RPMI8226 (cell line): ENCODE data around the gene ZSCAN10.
"Not testable (repeated sequence)": the region's sequence is repeated elsewhere in the genome, so short reads cannot be mapped to it uniquely, and the experiment has no call there.

Experiments
- DNase-seq: peaks from one replicate; pipeline ENCODE4 v3.0.0-alpha.2; 2015

Gene ZSCAN10

DNA sequence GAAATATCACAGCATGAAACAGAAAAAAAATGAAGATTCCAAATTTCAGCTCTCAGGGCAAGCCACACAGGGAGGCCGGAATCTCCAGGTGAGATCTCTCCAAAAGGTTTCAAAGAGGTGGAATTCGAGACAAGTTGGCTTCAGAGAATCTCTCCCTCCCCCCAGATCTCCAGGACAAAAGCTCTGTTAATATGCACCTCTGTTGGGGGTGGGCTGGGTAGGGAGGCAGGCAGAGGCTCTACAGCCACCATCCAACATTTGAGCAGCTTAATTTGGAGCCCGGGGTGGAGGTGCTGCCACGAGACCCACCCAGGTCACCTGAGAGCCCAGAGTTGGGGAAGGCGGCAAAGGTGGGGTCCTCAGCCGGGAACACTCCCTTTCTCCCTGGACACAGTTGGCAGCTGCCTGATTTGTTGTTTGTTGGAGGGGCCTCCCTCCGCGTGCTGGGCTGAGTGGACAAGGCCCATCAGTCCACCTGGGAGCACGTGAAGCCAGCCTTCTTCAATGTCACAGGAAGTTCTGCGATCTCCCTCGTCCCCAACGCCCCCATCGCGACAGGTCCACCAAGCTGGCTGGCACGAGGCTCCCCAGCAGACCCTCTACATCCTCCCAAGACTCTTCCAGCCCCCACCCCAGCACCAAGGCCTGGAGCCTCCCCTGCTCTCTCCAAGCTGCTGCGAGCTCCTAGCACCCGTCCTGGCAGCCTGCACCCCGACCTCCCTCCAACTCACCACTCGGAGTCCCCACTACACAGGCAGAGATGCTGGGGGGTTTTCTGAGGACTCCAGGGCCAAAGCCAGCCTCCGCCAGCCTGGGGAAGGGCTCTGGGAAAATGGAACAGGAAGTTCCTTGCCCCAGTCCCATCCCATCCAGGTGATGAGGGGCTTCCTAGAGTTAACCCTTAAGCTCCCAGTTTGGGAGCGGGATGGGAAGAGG is at the start of gene ZSCAN10:
ZSCAN10 (minus strand) TSS at position 836 of the 936 bp plus-strand sequence. CDS start 6,357 bp downstream, outside the sequence.
- DNase-seq = no peak

- no peak for DNase-seq
Observed at GRCh38 chr16:3148256-3149192, 49.4 kb upstream of the ZSCAN10 start.

- no peak for DNase-seq
Observed at GRCh38 chr16:3147757-3148104, 48.6 kb upstream of the ZSCAN10 start.

DNA sequence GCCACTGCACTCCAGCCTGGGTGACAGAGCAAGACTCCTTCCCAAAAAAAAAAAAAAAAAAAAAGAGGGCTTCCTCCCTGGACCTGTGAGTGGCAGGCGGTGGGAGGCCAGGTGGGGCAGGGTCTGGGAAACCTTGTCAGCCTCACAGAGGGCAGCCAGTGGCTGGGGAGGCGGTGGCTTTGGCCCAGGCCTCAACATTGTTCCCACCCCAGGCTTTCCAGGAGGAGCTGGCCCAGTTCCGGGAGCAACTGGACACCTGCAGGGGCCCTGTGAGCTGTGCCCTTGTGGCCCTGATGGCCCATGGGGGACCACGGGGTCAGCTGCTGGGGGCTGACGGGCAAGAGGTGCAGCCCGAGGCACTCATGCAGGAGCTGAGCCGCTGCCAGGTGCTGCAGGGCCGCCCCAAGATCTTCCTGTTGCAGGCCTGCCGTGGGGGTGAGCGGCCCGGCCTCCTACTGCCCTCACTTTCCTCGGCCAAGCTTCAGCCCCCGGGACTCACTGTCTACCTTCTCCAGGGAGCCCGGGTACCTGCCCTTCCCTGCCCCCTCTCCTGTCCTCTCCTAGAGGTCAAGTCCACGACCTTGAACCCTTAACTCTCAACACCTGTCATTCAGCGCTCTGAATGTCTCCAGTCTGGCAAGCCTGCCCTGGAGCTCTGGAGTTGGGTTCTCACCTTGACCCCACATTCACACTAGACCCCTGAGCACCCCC is 48.1 kb upstream of the ZSCAN10 start:
- no peak for DNase-seq

GRCh38 chr16:3145660-3146059 is 46.6 kb upstream of the ZSCAN10 start:
- DNase-seq = no peak

GRCh38 chr16:3145151-3145550 is 46.1 kb upstream of the ZSCAN10 start:
- DNase-seq = no peak

DNA sequence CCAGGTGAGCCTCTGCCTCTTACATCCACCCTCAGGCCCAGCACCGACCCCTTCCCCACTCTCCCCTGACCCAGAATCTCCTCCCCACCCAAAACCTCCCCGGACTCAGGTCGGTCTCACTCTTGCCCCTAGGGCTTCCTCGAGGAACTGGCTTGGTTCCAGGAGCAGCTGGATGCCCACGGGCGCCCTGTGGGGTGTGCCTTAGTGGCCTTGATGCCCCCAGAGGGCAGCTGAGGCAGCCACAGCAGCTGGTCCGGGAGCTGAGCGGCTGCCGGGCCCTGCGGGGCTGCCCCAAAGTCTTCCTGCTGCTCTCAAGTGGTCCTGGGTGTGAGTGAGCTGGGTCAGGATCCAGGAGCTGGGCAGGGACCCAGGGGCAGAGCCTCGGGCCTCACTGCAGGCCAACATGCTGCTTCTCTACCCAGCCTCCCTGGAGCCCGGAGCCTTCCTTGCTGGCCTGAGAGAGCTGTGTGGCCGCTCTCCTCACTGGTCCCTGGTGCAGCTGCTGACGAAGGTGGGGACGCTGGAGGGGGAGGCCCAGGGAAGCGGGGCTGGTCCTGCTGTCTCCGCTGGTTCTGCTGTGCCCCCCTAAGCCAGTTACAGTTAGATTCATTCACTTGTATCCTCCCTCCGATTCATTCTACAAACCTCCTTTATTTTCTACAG is 45.4 kb upstream of the ZSCAN10 start:
- no peak for DNase-seq

DNA sequence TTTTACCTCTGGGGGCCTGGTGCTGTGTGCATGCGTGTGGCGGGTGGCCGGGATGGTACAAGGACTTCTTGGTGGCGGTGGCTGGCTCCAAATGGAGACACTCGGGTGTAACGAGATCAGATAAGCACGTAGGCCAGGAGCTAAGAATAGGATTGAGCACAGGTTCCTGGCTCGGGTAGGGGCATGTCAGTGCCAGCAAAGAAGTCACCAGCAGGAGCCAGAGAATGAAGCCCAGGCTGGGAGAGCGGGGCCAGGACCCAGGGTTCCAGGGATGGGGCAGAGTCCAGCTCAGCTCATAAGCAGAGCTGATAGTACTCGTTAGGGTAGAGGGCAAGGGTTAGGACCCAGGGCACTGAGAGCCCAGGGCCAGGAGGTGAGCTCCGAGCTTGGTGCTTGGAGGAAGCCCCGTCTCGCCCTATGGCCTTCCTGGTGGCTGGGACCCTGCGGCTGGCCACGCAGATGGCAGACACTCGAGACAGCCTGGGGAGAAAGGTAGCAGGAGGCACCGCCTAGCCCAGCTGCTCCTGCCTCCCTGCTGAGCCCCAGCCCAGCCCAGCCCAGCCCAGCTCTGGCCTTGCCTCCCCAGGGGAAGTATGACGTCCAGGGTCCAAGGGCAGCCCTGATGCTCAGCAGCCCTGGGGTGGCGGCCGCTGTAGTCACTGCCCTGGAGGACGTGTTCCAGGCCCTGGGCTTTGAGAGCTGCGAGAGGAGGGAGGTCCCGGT is 44.7 kb upstream of the ZSCAN10 start:
- DNase-seq = no peak

DNA sequence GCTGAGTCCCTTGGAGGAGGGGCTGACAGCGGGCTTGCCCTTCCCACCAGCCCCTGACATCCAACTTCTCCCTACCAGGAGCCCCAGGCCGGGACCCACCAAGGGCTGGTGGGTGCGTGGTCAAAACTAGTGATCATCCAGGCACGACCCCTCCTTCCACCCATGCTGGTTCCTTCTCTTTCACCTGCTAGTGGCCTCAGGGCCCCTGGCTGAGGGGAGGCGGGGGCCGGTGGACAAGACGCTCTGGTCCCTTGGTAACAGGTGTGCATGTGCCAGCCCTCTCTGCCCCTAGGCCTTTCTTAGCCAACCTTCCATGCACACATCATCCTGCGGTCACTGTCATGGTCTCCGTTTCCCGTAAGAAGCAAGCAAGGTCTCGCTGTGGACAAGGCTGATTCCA is 44.1 kb upstream of the ZSCAN10 start:
- DNase-seq = no peak

GRCh38 chr16:3142770-3143169 is 43.7 kb upstream of the ZSCAN10 start:
- no peak for DNase-seq

- DNase-seq = no peak
Observed at GRCh38 chr16:3142327-3142726, 43.2 kb upstream of the ZSCAN10 start.

GRCh38 chr16:3141781-3142311 is 42.8 kb upstream of the ZSCAN10 start:
- no peak for DNase-seq

DNA sequence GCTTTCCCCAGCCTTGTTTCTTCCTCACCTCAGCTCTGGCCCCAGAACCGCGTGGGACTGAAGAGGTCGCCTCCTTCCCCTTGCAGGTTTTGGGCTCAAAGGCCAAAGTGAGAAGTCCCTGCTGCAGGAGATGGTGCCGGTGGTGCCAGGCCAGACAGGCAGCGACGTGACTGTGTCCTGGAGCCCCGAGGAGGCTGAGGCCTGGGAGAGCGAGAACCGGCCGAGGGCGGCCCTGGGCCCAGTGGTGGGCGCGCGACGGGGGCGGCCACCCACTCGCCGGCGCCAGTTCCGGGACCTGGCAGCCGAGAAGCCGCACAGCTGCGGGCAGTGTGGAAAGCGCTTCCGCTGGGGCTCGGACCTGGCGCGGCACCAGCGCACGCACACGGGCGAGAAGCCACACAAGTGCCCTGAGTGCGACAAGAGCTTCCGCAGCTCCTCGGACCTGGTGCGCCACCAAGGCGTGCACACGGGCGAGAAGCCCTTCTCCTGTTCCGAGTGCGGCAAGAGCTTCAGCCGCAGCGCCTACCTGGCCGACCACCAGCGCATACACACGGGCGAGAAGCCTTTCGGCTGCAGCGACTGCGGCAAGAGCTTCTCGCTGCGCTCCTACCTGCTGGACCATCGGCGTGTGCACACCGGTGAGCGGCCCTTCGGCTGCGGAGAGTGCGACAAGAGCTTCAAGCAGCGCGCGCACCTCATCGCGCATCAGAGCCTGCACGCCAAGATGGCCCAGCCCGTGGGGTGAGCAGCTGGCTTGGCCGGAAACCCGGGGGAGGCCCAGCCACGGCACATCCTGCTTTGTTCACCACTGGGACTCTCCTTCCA is 41.7 kb upstream of the ZSCAN10 start:
- no peak for DNase-seq

GRCh38 chr16:3139561-3139960 is 40.5 kb upstream of the ZSCAN10 start:
- not testable (repeated sequence) for DNase-seq

- DNase-seq = no peak
Observed at GRCh38 chr16:3138823-3139426, 39.8 kb upstream of the ZSCAN10 start.

DNA sequence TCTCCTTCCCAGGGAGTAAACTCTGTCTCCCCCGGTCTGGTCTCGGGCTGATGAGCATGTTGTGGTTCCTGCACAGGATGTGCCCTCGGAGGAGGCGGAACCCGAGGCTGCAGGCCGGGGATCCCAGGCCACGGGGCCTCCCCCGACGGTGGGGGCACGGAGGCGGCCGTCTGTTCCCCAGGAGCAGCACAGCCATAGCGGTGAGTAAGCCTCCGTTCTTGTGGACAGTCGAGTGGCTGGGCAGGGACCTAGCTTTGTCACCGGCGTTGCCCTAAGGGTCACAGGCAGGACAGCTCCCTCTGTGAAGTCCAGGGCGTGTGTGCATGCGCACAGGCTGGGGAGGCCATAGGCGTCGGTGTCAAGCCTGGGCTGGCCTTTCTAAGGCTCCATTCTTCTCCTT is 39.2 kb upstream of the ZSCAN10 start:
- no peak for DNase-seq

- DNase-seq = no peak
Observed at GRCh38 chr16:3137267-3137666, 38.2 kb upstream of the ZSCAN10 start.

DNA sequence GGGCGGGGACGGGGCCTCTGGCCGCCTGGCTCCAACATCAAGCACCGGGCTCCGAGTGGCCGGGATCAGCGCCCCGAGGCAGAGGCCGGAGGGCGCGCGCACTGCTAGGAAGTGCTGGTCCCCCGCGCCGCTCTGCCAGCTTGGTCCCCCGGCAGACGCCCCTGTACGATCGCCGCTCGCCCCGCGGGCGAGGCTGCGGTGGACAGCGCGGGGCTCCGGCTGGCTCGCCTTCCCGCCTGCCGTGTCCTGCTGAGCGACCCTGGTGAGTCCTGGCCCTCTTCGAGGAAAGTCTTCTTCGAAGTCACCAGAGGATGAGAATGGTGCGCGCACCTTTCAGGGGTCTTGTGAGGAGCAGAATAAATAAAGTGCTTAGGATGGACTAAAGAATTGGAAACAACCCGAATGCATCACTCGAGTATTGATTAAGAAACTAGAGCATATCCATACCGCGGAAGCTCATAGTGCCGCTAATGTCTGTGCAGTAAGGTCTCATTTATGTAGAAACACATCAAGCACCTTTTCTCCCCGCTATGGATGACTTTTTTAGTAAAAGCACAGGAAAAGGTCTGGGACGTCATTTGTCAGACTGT is 36.1 kb upstream of the ZSCAN10 start:
- DNase-seq = no peak

DNA sequence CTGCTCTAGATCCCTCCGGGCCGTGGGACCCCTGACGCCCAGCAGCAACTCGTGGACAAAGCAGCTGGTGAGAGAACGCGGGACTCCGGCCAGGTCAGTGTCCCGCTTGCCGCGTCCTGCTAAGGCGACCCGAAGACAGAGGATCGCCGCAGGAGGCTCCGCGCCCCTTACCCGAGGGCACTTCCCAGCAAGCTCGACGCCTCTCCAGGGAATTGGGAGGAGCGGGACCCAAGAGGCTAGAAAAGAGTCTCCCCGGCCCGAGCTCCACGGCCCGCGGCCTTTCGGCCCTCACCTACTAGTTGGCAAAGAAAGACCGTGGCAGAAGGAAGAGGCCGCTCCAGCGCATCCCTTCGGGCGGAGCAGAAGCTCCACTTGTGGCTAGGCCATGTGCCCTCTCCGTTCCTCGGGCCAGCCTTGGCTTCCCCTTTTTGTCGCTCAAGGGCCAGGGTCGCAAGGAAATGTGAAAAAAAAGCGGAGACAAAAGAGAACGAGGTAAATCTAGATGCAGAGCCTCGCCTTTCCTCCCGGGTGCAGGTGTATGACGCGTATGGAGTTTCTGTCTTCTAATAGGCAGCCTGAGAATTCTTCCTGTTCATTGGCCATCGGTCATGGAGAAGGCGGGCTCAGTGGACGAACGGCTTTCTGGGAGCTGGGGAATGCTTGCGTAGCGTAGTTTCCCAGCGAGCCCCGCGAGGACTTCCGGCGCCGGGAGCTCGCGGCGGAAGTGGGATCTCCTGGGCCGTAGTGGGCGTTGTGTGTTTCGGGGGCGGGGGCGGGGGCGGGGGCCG is 35.4 kb upstream of the ZSCAN10 start, which contains the start of gene ZNF213:
ZNF213 (plus strand) TSS at position 692 of the 788 bp plus-strand sequence. CDS start 2,252 bp downstream, outside the sequence.
- DNase-seq = peak; percentile 99
